ENCODE results near the gene LINC01488. TPM values are rescaled to one million over a fixed set of nuclear protein-coding genes. Genes with fewer than 3 reads are reported as not detected.
A peak's percentile ranks its signal among the peaks of the same experiment; 100 is the strongest.

The LINC01488 gene
- total RNA-seq, 1 donor from 2014 or later, result not detected

DNA sequence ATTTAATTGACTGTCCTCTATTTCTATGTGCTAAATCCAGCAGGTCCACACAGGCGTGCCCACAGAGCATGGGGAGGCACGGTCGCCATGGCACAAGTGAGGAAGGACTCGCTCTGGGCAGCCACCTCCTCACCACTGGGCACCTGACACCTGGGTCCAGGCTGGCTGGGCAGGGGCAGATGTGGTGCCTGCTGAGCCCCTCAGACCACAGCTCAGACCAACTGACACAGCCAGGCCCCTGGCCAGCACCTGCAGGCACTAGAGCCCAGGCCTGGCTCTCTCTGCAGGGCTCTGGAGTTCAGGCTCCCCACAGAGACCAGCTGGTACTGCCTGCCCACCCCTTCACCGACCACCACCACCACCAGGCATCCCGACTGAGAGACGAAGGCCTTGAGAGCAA is 27.9 kb downstream of the LINC01488 start:
- no peak for TF ChIP-seq CTCF (IDR thresholded peaks at IDR 0.05)
- Histone ChIP-seq H3K27ac (no peak overlapping the region), H3K9me3 (no peaks in the 10 kb centered on the region), H3K36me3 (no peaks in the 10 kb centered on the region), H3K27me3 (no peaks in the 10 kb centered on the region), H3K4me3 (no peak overlapping the region), H3K4me1 (no peaks in the 10 kb centered on the region)
- DNase-seq (peak; percentile 54), ATAC-seq (no peak)
- intact Hi-C loops (cut with DNase I), result no loop called here

DNA sequence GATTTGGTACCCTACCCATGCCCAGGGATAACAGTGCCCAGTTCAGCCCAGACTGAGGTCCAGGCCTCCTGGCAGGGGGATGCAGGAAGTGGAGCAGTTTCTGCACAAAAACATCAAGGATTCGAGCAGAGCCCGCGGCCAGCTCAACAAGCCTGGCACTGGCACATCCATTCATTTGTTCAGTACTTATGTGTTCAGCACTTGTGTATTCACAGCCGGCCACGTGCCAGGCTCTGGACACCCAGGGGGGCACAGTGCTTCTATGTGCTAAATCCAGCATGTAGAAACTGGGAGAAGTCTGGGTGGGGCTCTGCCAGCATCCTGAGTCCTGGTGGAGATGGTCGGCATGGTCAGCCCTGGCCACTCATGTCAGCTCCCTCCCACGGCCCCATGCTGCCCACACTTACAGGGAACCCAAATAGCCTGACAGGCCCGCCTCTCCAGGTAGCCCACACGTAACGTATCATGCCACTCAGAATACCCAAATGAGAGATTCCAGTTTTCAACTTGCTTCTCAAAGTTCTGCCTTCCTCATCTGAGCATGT is 28.5 kb downstream of the LINC01488 start:
- Histone ChIP-seq H3K36me3 (no peaks in the 10 kb centered on the region), H3K9me3 (no peaks in the 10 kb centered on the region), H3K27me3 (no peaks in the 10 kb centered on the region), H3K4me3 (no peak overlapping the region), H3K27ac (no peak overlapping the region), H3K4me1 (no peaks in the 10 kb centered on the region)
- TF ChIP-seq CTCF (IDR thresholded peaks at IDR 0.05), result no peak
- no peak for ATAC-seq
- peak; percentile 48 for DNase-seq
- intact Hi-C loops (cut with DNase I), result no loop called here

DNA sequence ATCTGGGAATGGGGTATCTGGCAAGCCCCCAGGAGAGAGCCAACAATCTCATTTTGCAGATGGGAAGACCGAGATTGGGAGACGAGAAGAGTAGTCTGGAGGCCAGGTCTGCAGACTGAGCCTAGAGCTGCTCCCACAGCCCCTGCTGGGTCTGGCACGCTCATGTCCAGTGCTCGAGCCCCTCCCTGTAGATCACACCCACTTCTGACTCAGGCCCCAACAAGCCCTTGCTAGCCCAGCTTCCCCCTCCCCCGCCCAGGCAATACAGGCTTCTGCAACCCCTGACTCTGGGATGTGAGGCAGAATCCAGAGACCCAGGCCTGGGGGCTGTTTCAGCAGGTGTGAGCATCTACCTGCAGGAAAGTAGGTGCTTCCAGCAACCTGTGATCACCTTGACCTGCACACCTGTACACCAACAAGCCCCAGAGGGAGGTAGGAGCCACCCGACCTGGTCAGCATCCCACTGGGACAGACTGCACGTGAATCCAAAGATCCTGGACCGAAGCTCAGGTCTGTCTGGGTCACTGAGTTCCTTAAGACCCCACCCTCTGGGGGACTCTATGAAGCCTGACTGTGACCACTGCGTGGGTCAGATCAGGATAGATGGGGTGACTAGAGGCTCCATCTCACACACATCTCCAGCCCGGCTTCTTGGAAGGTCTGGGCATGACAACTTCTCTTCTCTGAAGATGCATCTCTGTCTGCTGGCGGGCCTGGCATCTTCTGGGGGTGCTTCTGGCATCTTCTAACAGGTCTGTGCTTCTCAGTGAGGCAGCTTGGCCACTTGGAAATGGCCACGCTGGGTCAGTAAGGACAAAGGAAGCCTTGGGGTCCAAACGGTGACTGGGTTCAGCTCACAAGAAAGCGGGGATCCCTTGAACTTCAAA is 29.3 kb downstream of the LINC01488 start:
- H3K9me3 ChIP-seq, result no peaks in the 10 kb centered on the region
- H3K36me3 ChIP-seq, result no peaks in the 10 kb centered on the region
- no peak for TF ChIP-seq CTCF (IDR thresholded peaks at IDR 0.05)
- peak; percentile 54 for DNase-seq
- H3K27me3 ChIP-seq, result no peaks in the 10 kb centered on the region
- no peak for ATAC-seq
- H3K4me1 ChIP-seq, result no peaks in the 10 kb centered on the region
- H3K27ac ChIP-seq, result no peak overlapping the region
- intact Hi-C loops (cut with DNase I), result no loop called here
- H3K4me3 ChIP-seq, result no peak overlapping the region

DNA sequence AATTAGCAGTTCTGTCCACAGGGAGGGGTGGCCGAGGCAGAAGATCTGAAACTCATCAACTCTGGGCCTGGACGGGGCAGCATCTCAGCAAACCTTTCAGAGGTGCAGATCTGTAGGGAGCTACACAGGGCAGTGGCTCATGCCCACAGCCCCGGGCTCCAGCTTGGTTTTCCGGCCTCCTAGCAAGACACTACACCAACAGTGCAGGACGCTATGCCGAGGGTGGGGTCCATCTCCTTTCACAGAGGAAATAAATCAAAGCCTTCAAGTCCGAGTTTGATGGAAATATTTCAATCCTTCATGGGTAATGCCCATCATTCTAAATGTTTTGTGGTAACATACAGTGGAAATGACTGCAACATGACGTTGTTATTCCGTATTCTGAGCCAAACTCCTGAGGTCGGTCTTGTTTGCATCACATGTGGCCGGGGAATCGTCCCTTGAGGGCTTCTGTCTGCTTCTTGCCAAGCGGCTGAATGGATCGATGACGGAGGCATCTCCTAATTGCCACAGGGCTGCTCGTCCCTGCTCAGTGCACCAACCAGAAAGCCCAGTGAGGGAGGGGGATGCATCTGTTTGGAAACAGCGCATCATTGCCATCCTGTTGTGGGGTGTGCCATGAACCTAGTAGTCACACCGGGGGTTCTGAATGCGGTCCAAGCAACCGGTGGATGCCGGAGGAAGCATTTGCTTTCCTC is 30.0 kb downstream of the LINC01488 start:
- no peak for ATAC-seq
- H3K4me3 ChIP-seq, result no peak overlapping the region
- DNase-seq, result peak; percentile 26
- intact Hi-C loops (cut with DNase I), result no loop called here
- no peak overlapping the region for H3K27ac ChIP-seq
- no peak for TF ChIP-seq CTCF (IDR thresholded peaks at IDR 0.05)
- no peaks in the 10 kb centered on the region for H3K9me3 ChIP-seq
- no peaks in the 10 kb centered on the region for H3K36me3 ChIP-seq
- H3K27me3 ChIP-seq, result no peaks in the 10 kb centered on the region
- no peaks in the 10 kb centered on the region for H3K4me1 ChIP-seq

GRCh38 chr11:69512136-69512535 is 30.7 kb downstream of the LINC01488 start:
- no peak for TF ChIP-seq CTCF (IDR thresholded peaks at IDR 0.05)
- intact Hi-C loops (cut with DNase I), result no loop called here
- ATAC-seq (no peak), DNase-seq (peak; percentile 21)
- H3K9me3 ChIP-seq, result no peaks in the 10 kb centered on the region
- H3K36me3 ChIP-seq, result no peaks in the 10 kb centered on the region
- H3K27ac ChIP-seq, result no peak overlapping the region
- H3K27me3 ChIP-seq, result no peaks in the 10 kb centered on the region
- H3K4me1 ChIP-seq, result no peaks in the 10 kb centered on the region
- no peak overlapping the region for H3K4me3 ChIP-seq

All from upper lobe of right lung (tissue), 1 donor.